Naive thymus-derived CD4-positive, alpha-beta T cell (primary cell): ENCODE data around the gene MTMR1. TPM values are rescaled to one million over a fixed set of nuclear protein-coding genes. Genes with fewer than 3 reads are reported as not detected.

ENCODE experiments used
- ATAC-seq: fragments of 150-1000 bp; cut with Tn5 transposase; 2 replicates; pipeline ENCODE4 v1.10.0; 2021; ENCODE audit warnings: mild to moderate bottlenecking, moderate library complexity
- CTCF ChIA-PET: fragments of 350-600 bp; sonication (Branson Sonifier 250); formaldehyde crosslinking; loops from one replicate; lab custom pipeline; 2021; ENCODE audit warnings: antibody characterized with exemption; lab: Charles Lee
- POLR2A ChIA-PET: fragments of 350-600 bp; sonication (Branson Sonifier 250); formaldehyde crosslinking; loops from one replicate; lab custom pipeline; 2021; ENCODE audit warnings: antibody characterized with exemption, inconsistent platforms; lab: Charles Lee
- DNase-seq, 9 donors: peaks; one replicate each; pipeline versions ENCODE4 v3.0.0 to v3.0.0-alpha.2; 2020 to 2022; ENCODE audit warnings: mixed read lengths in 1 of 9
- H3K27ac ChIP-seq: one replicate; pipeline ENCODE4 v1.7.0; 2013; ENCODE audit warnings: mild to moderate bottlenecking, low read depth, low read length, moderate library complexity
- H3K27me3 ChIP-seq, 2 donors: one replicate each; pipeline ENCODE4 v1.7.0; 2013; ENCODE audit warnings: low read length in 2 of 2, mild to moderate bottlenecking in 2 of 2, moderate library complexity in 2 of 2; ENCODE audit not compliant: control insufficient read depth in 2 of 2, insufficient read depth in 2 of 2
- H3K36me3 ChIP-seq, 3 experiments: 1 replicate in 2 of 3; 2 replicates in 1 of 3; pipeline ENCODE4 v1.7.0; 2013; ENCODE audit warnings: low read length in 3 of 3, mild to moderate bottlenecking in 3 of 3, moderate library complexity in 1 of 3; ENCODE audit not compliant: insufficient read depth in 3 of 3, control insufficient read depth in 2 of 3
- H3K4me1 ChIP-seq, 2 donors: one replicate each; pipeline ENCODE4 v1.7.0; 2013; ENCODE audit warnings: low read length in 2 of 2, mild to moderate bottlenecking in 2 of 2, moderate library complexity in 1 of 2; ENCODE audit not compliant: control insufficient read depth in 2 of 2, insufficient read depth in 2 of 2
- H3K4me3 ChIP-seq: 2 replicates; pipeline ENCODE4 v1.7.0; 2013; ENCODE audit warnings: mild to moderate bottlenecking, low read length
- H3K9me3 ChIP-seq, 3 experiments: 1 replicate in 2 of 3; 2 replicates in 1 of 3; pipeline ENCODE4 v1.7.0; 2013; ENCODE audit warnings: low read length in 3 of 3; ENCODE audit not compliant: control insufficient read depth in 2 of 3
- H3K27ac Mint-ChIP-seq, 9 donors: one replicate each; pipeline ENCODE4 v1.8.0; 2020 to 2022; ENCODE audit warnings: mixed read lengths in 9 of 9, mild to moderate bottlenecking in 8 of 9, moderate library complexity in 5 of 9, inconsistent platforms in 2 of 9
- H3K27me3 Mint-ChIP-seq, 5 donors: one replicate each; pipeline ENCODE4 v1.8.0; 2021 to 2022; ENCODE audit warnings: mixed read lengths in 5 of 5, mild to moderate bottlenecking in 1 of 5
- H3K36me3 Mint-ChIP-seq, 5 donors: one replicate each; pipeline ENCODE4 v1.8.0; 2020 to 2022; ENCODE audit warnings: mixed read lengths in 5 of 5, mild to moderate bottlenecking in 3 of 5, inconsistent platforms in 1 of 5
- H3K4me1 Mint-ChIP-seq, 7 donors: one replicate each; pipeline ENCODE4 v1.8.0; 2020 to 2022; ENCODE audit warnings: mixed read lengths in 7 of 7, mild to moderate bottlenecking in 3 of 7, inconsistent platforms in 1 of 7
- H3K4me3 Mint-ChIP-seq, 10 donors: one replicate each; pipeline ENCODE4 v1.8.0; 2020 to 2022; ENCODE audit warnings: mild to moderate bottlenecking in 10 of 10, mixed read lengths in 10 of 10, moderate library complexity in 6 of 10, inconsistent platforms in 2 of 10
- H3K9me3 Mint-ChIP-seq, 11 donors: one replicate each; pipeline ENCODE4 v1.8.0; 2020 to 2022; ENCODE audit warnings: mixed read lengths in 11 of 11, mild to moderate bottlenecking in 4 of 11, inconsistent platforms in 1 of 11, moderate library complexity in 1 of 11
- intact Hi-C, 2 donors: fragments of 100-400 bp; cut with micrococcal nuclease; formaldehyde crosslinking; loops; one replicate each; pipeline ENCODE4 v1.15.1; 2023
- polyA plus RNA-seq, 2 donors: library from polyadenylated mRNA; unstranded; fragments of 300-500 nt; fragmentation: Illumina TruSeq; gene quantifications; one replicate each; pipeline ENCODE4 v1.2.3, GENCODE V29; 2021
- total RNA-seq, 6 experiments: library from RNA in 5 of 6; stranded (reverse) in 5 of 6; gene quantifications; 1 replicate in 5 of 6; 2 replicates in 1 of 6; pipeline ENCODE4 v1.2.3 and lab custom pipeline; 2021 to 2026

MTMR1 gene
- total and polyA plus RNA-seq, 7 experiments from 2014 or later: 11.3 to 53.1 (median 38.9) TPM

DNA sequence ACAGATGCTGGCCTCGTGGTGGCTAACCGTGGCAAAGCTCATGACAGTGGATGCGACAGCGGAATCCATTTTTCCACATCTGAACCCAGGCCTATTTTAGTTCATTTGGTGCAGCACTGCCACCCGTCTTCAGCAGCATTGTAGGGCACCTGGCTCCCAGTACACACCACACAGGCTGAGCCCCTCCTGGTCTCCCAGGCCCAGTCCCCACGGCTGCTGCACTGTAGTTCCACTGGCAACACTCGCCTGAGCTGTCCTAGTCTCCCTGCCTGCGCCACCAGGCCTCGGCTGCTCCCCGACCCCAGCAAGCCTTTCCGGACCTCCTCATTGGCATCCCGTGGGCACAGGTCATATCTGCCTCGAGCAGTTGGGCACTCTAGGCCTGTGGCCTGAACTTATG, 76.2 kb downstream of the MTMR1 start:
- no peak overlapping the region for H3K4me3 ChIP-seq
- ATAC-seq: no peak
- H3K36me3 Mint-ChIP-seq: peaks cover 0 to 2% (median 0%) of the 10 kb centered on the region in 5 donors
- ChIA-PET POLR2A (no interaction called here), CTCF (no interaction called here)
- no peak overlapping the region for H3K27ac ChIP-seq
- H3K4me3 Mint-ChIP-seq: no peak overlapping the region
- H3K9me3 Mint-ChIP-seq: peaks cover 0 to 1% (median 0%) of the 10 kb centered on the region in 11 donors
- H3K27ac Mint-ChIP-seq: no peak overlapping the region
- H3K36me3 ChIP-seq: no peaks in the 10 kb centered on the region
- no peak for DNase-seq
- no peaks in the 10 kb centered on the region for H3K27me3 Mint-ChIP-seq
- no peaks in the 10 kb centered on the region for H3K4me1 ChIP-seq
- H3K27me3 ChIP-seq: no peaks in the 10 kb centered on the region
- no peaks in the 10 kb centered on the region for H3K4me1 Mint-ChIP-seq
- no peaks in the 10 kb centered on the region for H3K9me3 ChIP-seq
- intact Hi-C loops: no loop called here

DNA sequence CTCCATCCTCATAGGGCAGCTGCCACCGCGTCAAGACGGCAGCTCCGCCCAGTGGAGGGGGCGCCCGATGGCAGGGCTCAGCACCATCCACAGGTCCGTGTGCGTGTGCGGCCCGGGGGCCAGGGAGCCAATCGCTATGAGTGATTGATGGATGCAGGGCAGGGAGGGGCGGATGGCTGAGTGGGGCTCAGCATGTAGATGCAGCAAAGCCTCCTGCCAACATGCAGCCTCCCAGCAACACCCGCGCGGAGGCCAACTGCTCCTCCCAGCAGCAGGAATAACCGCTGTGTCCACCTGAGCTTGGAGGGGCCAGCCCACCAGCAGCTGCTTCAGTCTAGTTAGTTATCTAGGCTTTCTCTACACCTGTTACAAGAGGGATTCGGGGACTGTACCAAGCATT, 77.4 kb downstream of the MTMR1 start:
- Mint-ChIP-seq H3K27me3 (no peaks in the 10 kb centered on the region), H3K4me1 (peaks cover 0 to 3% (median 0%) of the 10 kb centered on the region in 7 donors), H3K36me3 (peaks cover 0 to 9% (median 0%) of the 10 kb centered on the region in 5 donors), H3K9me3 (peaks cover 0 to 3% (median 0%) of the 10 kb centered on the region in 11 donors), H3K27ac (no peak overlapping the region), H3K4me3 (no peak overlapping the region)
- CTCF ChIA-PET: interaction anchor here (2.5 kb wide), 1 partner anchor 312 kb away, joined by 41 read pairs; no protein-coding TSS in a partner anchor
- Histone ChIP-seq H3K27ac (no peak overlapping the region), H3K9me3 (no peaks in the 10 kb centered on the region), H3K4me3 (no peak overlapping the region), H3K36me3 (no peaks in the 10 kb centered on the region), H3K4me1 (no peaks in the 10 kb centered on the region), H3K27me3 (no peaks in the 10 kb centered on the region)
- intact Hi-C loops: loop anchor here (5.0 to 10.0 kb wide), 3 partner anchors 212 to 232 kb away; partner anchors contain the start of gene HMGB3 (in 2 of the 2)
- POLR2A ChIA-PET: no interaction called here
- ATAC-seq: no peak
- no peak for DNase-seq

GRCh38 chrX:150771116-150771515, 77.9 kb downstream of the MTMR1 start:
- peaks cover 0 to 9% (median 0%) of the 10 kb centered on the region in 5 donors for H3K36me3 Mint-ChIP-seq

GRCh38 chrX:150772150-150772970, 79.2 kb downstream of the MTMR1 start:
- Mint-ChIP-seq H3K36me3 (peaks cover 0 to 9% (median 0%) of the 10 kb centered on the region in 5 donors), H3K27me3 (no peaks in the 10 kb centered on the region), H3K4me1 (peaks cover 0 to 3% (median 0%) of the 10 kb centered on the region in 7 donors), H3K9me3 (peaks cover 0 to 3% (median 0%) of the 10 kb centered on the region in 11 donors), H3K4me3 (no peak overlapping the region), H3K27ac (peak overlapping the region in 1 of 9 donors; percentile 62)
- Histone ChIP-seq H3K36me3 (no peaks in the 10 kb centered on the region), H3K4me1 (no peaks in the 10 kb centered on the region), H3K27me3 (no peaks in the 10 kb centered on the region), H3K9me3 (no peaks in the 10 kb centered on the region), H3K4me3 (no peak overlapping the region), H3K27ac (no peak overlapping the region)
- peak; percentile 34 to 80 (median 61) for DNase-seq
- ATAC-seq: peak; percentile 86
- ChIA-PET POLR2A (interaction anchor here (1.3 kb wide), 1 partner anchor 309 kb away, joined by 3 read pairs; no protein-coding TSS in a partner anchor), CTCF (interaction anchor here (0.6 to 2.5 kb wide), 3 partner anchors 307 to 313 kb away, joined by 3 to 41 read pairs (median 5); no protein-coding TSS in a partner anchor)
- intact Hi-C loops: loop anchor here (1.0 to 10.0 kb wide), 4 partner anchors 210 to 310 kb away; partner anchors contain the start of gene HMGB3 (in 2 of the 2)

More at GRCh38 chrX:150771116-150771515, 77.9 kb downstream of the MTMR1 start:
- Histone ChIP-seq H3K36me3 (no peaks in the 10 kb centered on the region), H3K4me3 (no peak overlapping the region), H3K27ac (no peak overlapping the region), H3K9me3 (no peaks in the 10 kb centered on the region), H3K27me3 (no peaks in the 10 kb centered on the region), H3K4me1 (no peaks in the 10 kb centered on the region)
- POLR2A ChIA-PET: no interaction called here
- ATAC-seq (no peak), DNase-seq (no peak)
- Mint-ChIP-seq H3K9me3 (peaks cover 0 to 3% (median 0%) of the 10 kb centered on the region in 11 donors), H3K4me1 (peaks cover 0 to 3% (median 0%) of the 10 kb centered on the region in 7 donors), H3K4me3 (no peak overlapping the region), H3K27me3 (no peaks in the 10 kb centered on the region), H3K27ac (no peak overlapping the region)
- intact Hi-C loops: loop anchor here (5.0 to 10.0 kb wide), 3 partner anchors 211 to 231 kb away; partner anchors contain the start of gene HMGB3 (in 2 of the 2)
- CTCF ChIA-PET: interaction anchor here (2.5 kb wide), 1 partner anchor 311 kb away, joined by 41 read pairs; no protein-coding TSS in a partner anchor

DNA sequence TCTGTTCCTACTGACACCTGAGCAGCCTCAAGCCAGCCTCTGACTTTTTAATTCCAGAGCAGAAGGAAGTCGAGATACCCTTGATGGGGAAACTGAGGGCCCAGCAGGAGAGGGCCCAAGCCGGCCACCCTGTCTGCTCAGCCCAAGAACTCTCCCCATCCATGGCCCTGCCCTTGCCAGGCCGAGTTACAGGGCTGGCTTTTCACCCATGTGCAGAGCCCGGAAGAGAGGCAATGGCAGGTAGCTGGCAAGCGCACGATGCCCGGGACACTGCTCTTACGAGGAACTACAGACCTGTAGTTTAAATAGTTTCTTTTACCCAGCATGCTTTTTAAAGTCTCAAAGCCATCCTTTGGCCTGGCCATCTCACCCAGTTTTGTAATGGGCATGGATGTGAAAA, 79.9 kb downstream of the MTMR1 start:
- POLR2A ChIA-PET: no interaction called here
- intact Hi-C loops: loop anchor here (5.0 to 10.0 kb wide), 3 partner anchors 209 to 229 kb away; partner anchors contain the start of gene HMGB3 (in 2 of the 2)
- no peaks in the 10 kb centered on the region for H3K9me3 ChIP-seq
- no peak overlapping the region for H3K27ac ChIP-seq
- Mint-ChIP-seq H3K27me3 (no peaks in the 10 kb centered on the region), H3K4me1 (peaks cover 0 to 3% (median 0%) of the 10 kb centered on the region in 7 donors), H3K27ac (no peak overlapping the region), H3K9me3 (peaks cover 0 to 3% (median 0%) of the 10 kb centered on the region in 11 donors), H3K36me3 (peaks cover 0 to 9% (median 0%) of the 10 kb centered on the region in 5 donors), H3K4me3 (no peak overlapping the region)
- no peak overlapping the region for H3K4me3 ChIP-seq
- ATAC-seq: no peak
- CTCF ChIA-PET: no interaction called here
- no peaks in the 10 kb centered on the region for H3K36me3 ChIP-seq
- H3K27me3 ChIP-seq: no peaks in the 10 kb centered on the region
- no peaks in the 10 kb centered on the region for H3K4me1 ChIP-seq
- DNase-seq: no peak

DNA sequence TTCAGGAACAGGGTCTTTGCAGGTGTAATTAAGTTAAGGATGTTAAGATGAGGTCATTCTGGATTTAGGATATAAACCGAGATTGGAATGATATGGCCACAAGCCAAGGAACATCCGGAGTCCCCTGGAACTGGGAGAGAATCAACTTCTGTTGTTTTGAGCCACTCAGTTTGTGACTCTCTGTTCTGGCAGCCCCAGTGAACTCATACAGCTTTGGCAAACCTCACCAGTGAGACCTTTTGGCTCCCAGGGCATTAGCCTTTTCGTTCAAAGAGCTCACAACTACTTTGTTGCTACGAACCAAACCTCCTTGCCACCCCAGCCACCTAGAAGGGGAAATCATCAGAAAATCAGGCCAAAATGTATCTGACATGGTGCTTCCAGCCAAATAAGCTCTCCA, 80.4 kb downstream of the MTMR1 start:
- Mint-ChIP-seq H3K36me3 (peaks cover 0 to 9% (median 0%) of the 10 kb centered on the region in 5 donors), H3K27ac (no peak overlapping the region), H3K4me1 (peaks cover 0 to 3% (median 0%) of the 10 kb centered on the region in 7 donors), H3K27me3 (no peaks in the 10 kb centered on the region), H3K4me3 (no peak overlapping the region), H3K9me3 (peaks cover 0 to 2% (median 0%) of the 10 kb centered on the region in 11 donors)
- Histone ChIP-seq H3K9me3 (no peaks in the 10 kb centered on the region), H3K4me1 (no peaks in the 10 kb centered on the region), H3K36me3 (no peaks in the 10 kb centered on the region), H3K27ac (no peak overlapping the region), H3K27me3 (no peaks in the 10 kb centered on the region), H3K4me3 (no peak overlapping the region)
- ChIA-PET CTCF (interaction anchor here (0.6 kb wide), 2 partner anchors 11 to 1074 kb away, joined by 3 read pairs; no protein-coding TSS in a partner anchor), POLR2A (no interaction called here)
- intact Hi-C loops: loop anchor here (5.0 to 10.0 kb wide), 3 partner anchors 209 to 229 kb away; partner anchors contain the start of gene HMGB3 (in 2 of the 2)
- ATAC-seq (no peak), DNase-seq (no peak)
